AG04450 (cell line): ENCODE results near the gene CTBP1. TPM values are rescaled to one million over a fixed set of nuclear protein-coding genes. Genes with fewer than 3 reads are reported as not detected.

Source experiments
- CTCF ChIA-PET: fragments of 300-600, 350-600 bp; formaldehyde crosslinking; extraction: SDS; loops from one replicate; lab custom pipeline; 2022; ENCODE audit warnings: antibody characterized with exemption, inconsistent platforms; lab: Charles Lee
- POLR2A ChIA-PET: fragments of 350-600 bp; formaldehyde crosslinking; extraction: SDS; loops from one replicate; lab custom pipeline; 2021; ENCODE audit warnings: antibody characterized with exemption, inconsistent platforms; lab: Yijun Ruan, JAX
- DNase-seq: peaks from one replicate; pipeline ENCODE4 v3.0.0-alpha.2; 2011; ENCODE audit warnings: low read depth, low spot score
- H3K27ac ChIP-seq: one replicate; pipeline ENCODE4 v1.5.1; 2012; ENCODE audit warnings: low read depth, low read length, control low read depth
- H3K27me3 ChIP-seq: one replicate; pipeline ENCODE4 v1.6.0; 2012; ENCODE audit warnings: low read length; ENCODE audit not compliant: control insufficient read depth, insufficient read depth
- H3K4me3 ChIP-seq: 2 replicates; pipeline ENCODE4 v1.5.1; 2011; ENCODE audit warnings: mild to moderate bottlenecking, low read depth, low read length, control low read depth
- H3K9me3 ChIP-seq: 2 replicates; pipeline ENCODE4 v1.5.1; 2012; ENCODE audit warnings: low read length; ENCODE audit not compliant: control insufficient read depth, insufficient read depth
- CTCF ChIP-seq: IDR thresholded peaks from 2 replicates; pipeline ENCODE4 v1.5.1; 2011; ENCODE audit warnings: low read depth, low read length, control low read depth, inconsistent platforms
- polyA plus RNA-seq: library from polyadenylated mRNA; depleted of rRNA; stranded (reverse); fragments of >200 nt; gene quantifications from 2 replicates; pipeline ENCODE4 v1.2.3, GENCODE V29; 2011; rRNA removed

The CTBP1 gene
- polyA plus RNA-seq, 1 experiment, result 72.6 TPM

DNA sequence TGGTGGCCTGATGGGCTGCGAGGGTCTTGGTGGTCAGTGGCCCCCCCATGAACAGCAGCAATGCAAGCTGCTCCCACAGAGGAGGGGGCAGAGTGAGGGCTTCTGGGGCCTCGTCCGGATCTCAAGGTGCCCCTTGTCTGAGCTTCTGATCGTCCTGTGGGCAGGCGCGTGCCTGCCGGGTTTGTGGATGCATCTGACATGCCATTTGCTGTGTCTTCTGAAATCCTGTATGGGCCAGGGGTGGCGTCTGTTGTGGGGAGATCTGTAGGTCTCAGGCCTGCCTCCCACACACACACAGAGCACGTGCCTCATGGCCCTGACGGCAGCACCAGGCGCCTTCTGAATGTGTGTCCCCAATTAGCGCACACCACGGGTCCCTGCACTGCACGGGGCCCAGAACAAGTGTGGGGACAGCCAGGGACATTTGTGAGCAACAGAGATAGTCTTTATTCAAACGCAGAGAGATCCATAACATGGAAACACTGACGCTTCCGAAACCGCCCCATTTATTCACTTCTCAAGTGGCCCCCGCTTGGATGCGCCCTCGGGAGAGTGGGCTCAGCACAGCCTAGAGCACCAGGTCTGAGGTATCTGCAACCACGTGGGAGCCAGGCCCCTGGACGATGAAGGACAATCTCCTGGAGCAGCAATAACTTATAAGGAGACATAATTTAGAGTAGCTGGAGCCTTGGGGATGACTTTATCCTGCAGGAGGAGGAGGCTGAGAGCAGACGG is 82.3 kb downstream of the CTBP1 start:
- no peak overlapping the region for H3K27ac ChIP-seq
- no peak overlapping the region for H3K4me3 ChIP-seq
- no peak for TF ChIP-seq CTCF
- CTCF ChIA-PET, result interaction anchor here (0.7 to 2.2 kb wide), 10 partner anchors 10 to 181 kb away, joined by 3 to 7 read pairs (median 4); no protein-coding TSS in a partner anchor
- POLR2A ChIA-PET, result interaction anchor here (1.4 kb wide), 1 partner anchor 33 kb away, joined by 3 read pairs; no protein-coding TSS in a partner anchor
- H3K9me3 ChIP-seq, result peaks cover 25% of the 10 kb centered on the region
- peaks cover 1% of the 10 kb centered on the region for H3K27me3 ChIP-seq
- DNase-seq, result no peak

DNA sequence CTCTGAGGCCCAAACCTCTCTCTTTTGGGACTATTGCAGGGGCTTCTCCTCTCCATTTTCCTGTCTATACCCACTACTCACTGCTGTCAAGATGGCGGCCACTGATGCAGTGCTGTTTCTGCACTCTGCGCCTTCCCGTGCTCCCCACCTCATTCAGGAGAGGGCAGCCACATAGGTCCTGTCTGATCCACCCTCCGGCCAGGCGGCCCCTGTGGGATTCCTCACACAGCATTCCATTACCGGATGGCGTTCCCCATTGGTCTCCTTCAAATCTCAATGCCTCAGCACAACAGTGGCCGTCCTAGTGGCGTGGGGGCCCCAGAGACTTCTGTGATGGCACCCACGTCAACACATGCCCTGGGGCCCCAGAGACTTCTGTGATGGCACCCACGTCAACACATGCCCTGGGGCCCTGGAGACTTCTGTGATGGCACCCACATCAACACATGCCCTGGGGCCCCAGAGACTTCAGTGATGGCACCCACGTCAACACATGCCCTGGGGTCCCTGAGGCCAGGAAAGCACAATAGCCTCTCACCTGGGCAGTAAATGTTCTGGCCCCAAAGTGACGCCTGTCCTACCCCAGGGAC is 83.9 kb downstream of the CTBP1 start:
- ChIA-PET POLR2A (no interaction called here), CTCF (no interaction called here)
- no peak overlapping the region for H3K27ac ChIP-seq
- peaks cover 3% of the 10 kb centered on the region for H3K27me3 ChIP-seq
- TF ChIP-seq CTCF, result no peak
- DNase-seq, result no peak
- H3K9me3 ChIP-seq, result peaks cover 12% of the 10 kb centered on the region
- no peak overlapping the region for H3K4me3 ChIP-seq

DNA sequence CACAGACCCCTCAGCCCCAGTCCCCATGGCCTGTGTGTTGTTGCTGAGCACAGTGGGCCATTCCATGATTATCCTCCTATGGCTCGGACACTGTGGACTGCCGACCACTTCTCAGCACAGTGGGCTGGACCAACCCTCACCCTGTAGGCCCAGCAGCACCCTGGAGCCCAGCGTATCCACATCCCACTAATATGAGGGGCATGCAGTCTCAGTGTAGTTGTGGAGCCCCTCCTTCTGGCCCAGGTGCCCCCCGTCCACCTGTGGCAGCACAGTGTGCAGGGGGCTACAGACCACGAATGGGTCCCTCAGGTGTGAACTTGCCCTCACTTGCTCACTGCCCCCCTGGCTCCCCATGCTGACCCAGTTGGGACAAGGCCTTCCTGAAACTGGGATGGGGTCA is 84.5 kb downstream of the CTBP1 start:
- H3K4me3 ChIP-seq, result no peak overlapping the region
- TF ChIP-seq CTCF, result no peak
- ChIA-PET POLR2A (no interaction called here), CTCF (no interaction called here)
- peaks cover 12% of the 10 kb centered on the region for H3K9me3 ChIP-seq
- peaks cover 4% of the 10 kb centered on the region for H3K27me3 ChIP-seq
- H3K27ac ChIP-seq, result no peak overlapping the region
- DNase-seq, result no peak

DNA sequence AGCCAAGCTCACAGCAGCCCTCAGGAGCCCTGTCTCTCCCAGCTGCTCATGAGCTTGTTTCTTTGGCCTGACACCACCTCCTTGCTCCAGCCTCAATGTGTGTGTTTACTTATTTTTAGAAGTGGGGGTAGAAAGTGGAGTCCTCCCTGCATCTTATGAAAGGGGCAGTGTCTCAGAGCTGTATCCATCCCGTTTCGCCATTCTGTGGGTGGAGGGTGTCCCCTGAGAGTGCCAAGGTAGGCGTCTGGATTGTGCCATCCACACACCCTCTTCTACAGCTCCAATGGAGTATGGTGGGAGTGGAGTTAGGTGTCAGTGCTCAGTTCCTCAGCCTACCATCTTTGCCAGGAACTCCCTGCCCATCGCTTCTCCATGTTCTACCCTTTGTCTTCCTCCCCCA is 84.9 kb downstream of the CTBP1 start:
- Histone ChIP-seq H3K27ac (no peak overlapping the region), H3K4me3 (no peak overlapping the region), H3K27me3 (peaks cover 7% of the 10 kb centered on the region), H3K9me3 (peaks cover 12% of the 10 kb centered on the region)
- DNase-seq, result no peak
- CTCF ChIA-PET, result no interaction called here
- POLR2A ChIA-PET, result no interaction called here
- no peak for TF ChIP-seq CTCF

Other genes starting within 250 kb of the CTBP1 start
- gene FGFRL1, start 237.5 kb downstream of the CTBP1 start, polyA plus RNA-seq, result 11.2 and 22.3 TPM in 2 replicates
- gene RNF212, start 135.6 kb downstream of the CTBP1 start, polyA plus RNA-seq, result 0.52 and 0.88 TPM in 2 replicates
- 132 and 190 TPM in 2 replicates for gene SPON2, start 76.5 kb downstream of the CTBP1 start, polyA plus RNA-seq
- gene MAEA, start 40.8 kb upstream of the CTBP1 start, polyA plus RNA-seq, result 73.3 and 77.6 TPM in 2 replicates
- 4.9 and 5.2 TPM in 2 replicates for gene UVSSA, start 98.1 kb upstream of the CTBP1 start, polyA plus RNA-seq
- gene NKX1-1, start 157.3 kb upstream of the CTBP1 start, polyA plus RNA-seq, result not detected in 2 replicates